ENCODE data around the gene NKAIN1. TPM values are rescaled to one million over a fixed set of nuclear protein-coding genes. Genes with fewer than 3 reads are reported as not detected.

Gene NKAIN1
- total and polyA plus RNA-seq, 2 donors (not counting 1 experiment from before 2014, with no cell fraction given), result not detected

DNA sequence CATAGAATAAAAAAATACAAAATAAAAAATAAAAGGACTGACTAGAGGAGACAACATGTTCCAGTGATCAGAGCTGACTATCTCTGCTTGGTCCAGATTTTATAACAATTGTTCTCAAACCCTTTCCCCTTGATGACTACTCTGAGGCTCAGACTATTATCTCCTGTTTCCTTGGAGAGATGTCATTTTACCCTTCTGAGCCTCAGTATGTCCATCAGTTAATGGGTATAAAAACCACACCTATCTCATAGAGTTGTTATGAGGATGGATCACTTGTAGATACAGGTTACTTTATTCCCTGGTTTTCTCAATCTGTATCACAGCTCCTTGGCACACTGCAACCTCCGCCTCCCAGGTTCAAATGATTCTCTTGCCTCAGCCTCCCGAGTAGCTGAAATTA lies 7.0 kb downstream of the NKAIN1 start:
- H3K4me1 Mint-ChIP-seq, result no peaks in the 10 kb centered on the region
- no peak for TF ChIP-seq EZH2 (IDR thresholded peaks at IDR 0.05; ENCODE audit: borderline replicate concordance, insufficient read depth, low read depth, low read length, poor library complexity, severe bottlenecking)
- TF ChIP-seq, protein P1, sequence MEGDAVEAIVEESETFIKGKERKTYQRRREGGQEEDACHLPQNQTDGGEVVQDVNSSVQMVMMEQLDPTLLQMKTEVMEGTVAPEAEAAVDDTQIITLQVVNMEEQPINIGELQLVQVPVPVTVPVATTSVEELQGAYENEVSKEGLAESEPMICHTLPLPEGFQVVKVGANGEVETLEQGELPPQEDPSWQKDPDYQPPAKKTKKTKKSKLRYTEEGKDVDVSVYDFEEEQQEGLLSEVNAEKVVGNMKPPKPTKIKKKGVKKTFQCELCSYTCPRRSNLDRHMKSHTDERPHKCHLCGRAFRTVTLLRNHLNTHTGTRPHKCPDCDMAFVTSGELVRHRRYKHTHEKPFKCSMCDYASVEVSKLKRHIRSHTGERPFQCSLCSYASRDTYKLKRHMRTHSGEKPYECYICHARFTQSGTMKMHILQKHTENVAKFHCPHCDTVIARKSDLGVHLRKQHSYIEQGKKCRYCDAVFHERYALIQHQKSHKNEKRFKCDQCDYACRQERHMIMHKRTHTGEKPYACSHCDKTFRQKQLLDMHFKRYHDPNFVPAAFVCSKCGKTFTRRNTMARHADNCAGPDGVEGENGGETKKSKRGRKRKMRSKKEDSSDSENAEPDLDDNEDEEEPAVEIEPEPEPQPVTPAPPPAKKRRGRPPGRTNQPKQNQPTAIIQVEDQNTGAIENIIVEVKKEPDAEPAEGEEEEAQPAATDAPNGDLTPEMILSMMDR (IDR thresholded peaks at IDR 0.05), result no peak

DNA sequence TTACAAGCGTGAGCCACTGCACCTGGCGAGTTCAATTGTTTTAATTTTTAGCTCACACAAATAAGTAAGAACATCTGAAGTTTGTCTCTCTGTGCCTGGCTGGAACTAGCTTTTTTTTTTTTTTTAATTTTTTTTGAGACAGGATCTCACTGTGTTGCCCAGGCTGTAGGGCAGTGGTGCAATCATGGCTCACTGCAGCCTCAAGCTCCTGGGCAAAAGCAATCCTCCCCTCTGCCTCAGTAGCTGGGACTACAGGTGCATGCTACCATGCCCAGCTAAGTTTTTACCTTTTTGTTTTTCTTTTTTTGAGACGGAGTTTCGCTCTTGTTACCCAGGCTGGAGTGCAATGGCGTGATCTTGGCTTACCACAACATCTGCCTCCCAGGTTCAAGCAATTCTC lies 7.9 kb downstream of the NKAIN1 start:
- Mint-ChIP-seq H3K27ac (no peak overlapping the region), H3K4me3 (no peak overlapping the region), H3K27me3 (peaks cover 27% of the 10 kb centered on the region), H3K9me3 (ENCODE audit: insufficient read depth) (no peaks in the 10 kb centered on the region), H3K4me1 (no peaks in the 10 kb centered on the region)
- ChIA-PET POLR2A (no interaction called here), CTCF (interaction anchor here (0.6 kb wide), 1 partner anchor 234 kb away, joined by 5 read pairs; no protein-coding TSS in a partner anchor)
- no peaks in the 10 kb centered on the region for H3K4me1 ChIP-seq (ENCODE audit: control insufficient read depth in 2 of 2, insufficient read depth in 2 of 2, low read length in 2 of 2)
- no peak overlapping the region for H3K4me3 ChIP-seq (ENCODE audit: control extremely low read depth in 1 of 5, extremely low read depth in 1 of 5, insufficient read depth in 1 of 5, low read depth in 2 of 5, low read length in 4 of 5)
- DNase-seq, result no peak
- 100% methylated on average over 2 of the region's 5 CpGs for WGBS (ENCODE audit: insufficient coverage)
- intact Hi-C loops (cut with micrococcal nuclease), result no loop called here
- no peaks in the 10 kb centered on the region for H3K9me3 ChIP-seq (ENCODE audit: control extremely low read depth in 1 of 3, control insufficient read depth in 2 of 3, insufficient read depth in 1 of 3, low read length in 2 of 3)
- H3K27me3 ChIP-seq (replicated peaks in 1 of 4; ENCODE audit: control extremely low read depth in 1 of 4, control insufficient read depth in 3 of 4, insufficient read depth in 4 of 4, low read length in 3 of 4), result peaks cover 0 to 13% (median 7%) of the 10 kb centered on the region in 4 experiments
- H3K27ac ChIP-seq (ENCODE audit: low read length in 2 of 2), result no peak overlapping the region
- no peaks in the 10 kb centered on the region for H3K36me3 ChIP-seq (replicated peaks in 1 of 2; ENCODE audit: control extremely low read depth in 1 of 2, control insufficient read depth in 1 of 2, extremely low read depth in 1 of 2, insufficient read depth in 2 of 2, low read length in 1 of 2)
- no peaks in the 10 kb centered on the region for H4K20me1 ChIP-seq (ENCODE audit: control insufficient read depth, insufficient read depth, low read length, poor library complexity, severe bottlenecking)
- no peaks in the 10 kb centered on the region for H3K79me2 ChIP-seq (ENCODE audit: control insufficient read depth, insufficient read depth, low read length)
- TF ChIP-seq EZH2 (IDR thresholded peaks at IDR 0.05; ENCODE audit: borderline replicate concordance, insufficient read depth, low read depth, low read length, poor library complexity, severe bottlenecking), result no peak
- TF ChIP-seq, protein P1 (IDR thresholded peaks at IDR 0.05), result no peak
- H2AFZ ChIP-seq (ENCODE audit: insufficient read depth, low read depth, low read length, poor library complexity, severe bottlenecking), result no peak overlapping the region
- no peak for ATAC-seq (ENCODE audit: low read depth)
- no peak overlapping the region for H3K4me2 ChIP-seq (replicated peaks; ENCODE audit: low read depth, low read length, poor library complexity, severe bottlenecking)
- H3K9ac ChIP-seq (ENCODE audit: low read length), result no peak overlapping the region

More for the DNA sequence above, 7.0 kb downstream of the NKAIN1 start:
- Histone ChIP-seq H3K9ac (ENCODE audit: low read length) (no peak overlapping the region), H3K79me2 (ENCODE audit: control insufficient read depth, insufficient read depth, low read length) (no peaks in the 10 kb centered on the region), H4K20me1 (ENCODE audit: control insufficient read depth, insufficient read depth, low read length, poor library complexity, severe bottlenecking) (no peaks in the 10 kb centered on the region), H3K4me2 (replicated peaks; ENCODE audit: low read depth, low read length, poor library complexity, severe bottlenecking) (no peak overlapping the region), H3K4me3 (ENCODE audit: control extremely low read depth in 1 of 5, extremely low read depth in 1 of 5, insufficient read depth in 1 of 5, low read depth in 2 of 5, low read length in 4 of 5) (no peak overlapping the region), H3K36me3 (replicated peaks in 1 of 2; ENCODE audit: control extremely low read depth in 1 of 2, control insufficient read depth in 1 of 2, extremely low read depth in 1 of 2, insufficient read depth in 2 of 2, low read length in 1 of 2) (no peaks in the 10 kb centered on the region), H3K9me3 (ENCODE audit: control extremely low read depth in 1 of 3, control insufficient read depth in 2 of 3, insufficient read depth in 1 of 3, low read length in 2 of 3) (no peaks in the 10 kb centered on the region), H3K4me1 (ENCODE audit: control insufficient read depth in 2 of 2, insufficient read depth in 2 of 2, low read length in 2 of 2) (no peaks in the 10 kb centered on the region), H3K27me3 (replicated peaks in 1 of 4; ENCODE audit: control extremely low read depth in 1 of 4, control insufficient read depth in 3 of 4, insufficient read depth in 4 of 4, low read length in 3 of 4) (peaks cover 0 to 16% (median 10%) of the 10 kb centered on the region in 4 experiments), H3K27ac (ENCODE audit: low read length in 2 of 2) (no peak overlapping the region), H2AFZ (ENCODE audit: insufficient read depth, low read depth, low read length, poor library complexity, severe bottlenecking) (no peak overlapping the region)
- Mint-ChIP-seq H3K27me3 (peaks cover 33% of the 10 kb centered on the region), H3K4me3 (no peak overlapping the region), H3K9me3 (ENCODE audit: insufficient read depth) (no peaks in the 10 kb centered on the region), H3K27ac (no peak overlapping the region)
- CTCF ChIA-PET, result no interaction called here
- intact Hi-C loops (cut with micrococcal nuclease), result no loop called here
- POLR2A ChIA-PET, result no interaction called here
- ATAC-seq (ENCODE audit: low read depth), result no peak
- WGBS (ENCODE audit: insufficient coverage), result 100% methylated on average over 2 of the region's 2 CpGs
- DNase-seq, result no peak
